HG03139 (cell line): ENCODE data around the gene TLL2.

ENCODE experiments used
- ATAC-seq: cut with Tn5 transposase; IDR thresholded peaks from one replicate; pipeline ENCODE4 v1.9.1; 2021; ENCODE audit not compliant: unreplicated experiment

The TLL2 gene

DNA sequence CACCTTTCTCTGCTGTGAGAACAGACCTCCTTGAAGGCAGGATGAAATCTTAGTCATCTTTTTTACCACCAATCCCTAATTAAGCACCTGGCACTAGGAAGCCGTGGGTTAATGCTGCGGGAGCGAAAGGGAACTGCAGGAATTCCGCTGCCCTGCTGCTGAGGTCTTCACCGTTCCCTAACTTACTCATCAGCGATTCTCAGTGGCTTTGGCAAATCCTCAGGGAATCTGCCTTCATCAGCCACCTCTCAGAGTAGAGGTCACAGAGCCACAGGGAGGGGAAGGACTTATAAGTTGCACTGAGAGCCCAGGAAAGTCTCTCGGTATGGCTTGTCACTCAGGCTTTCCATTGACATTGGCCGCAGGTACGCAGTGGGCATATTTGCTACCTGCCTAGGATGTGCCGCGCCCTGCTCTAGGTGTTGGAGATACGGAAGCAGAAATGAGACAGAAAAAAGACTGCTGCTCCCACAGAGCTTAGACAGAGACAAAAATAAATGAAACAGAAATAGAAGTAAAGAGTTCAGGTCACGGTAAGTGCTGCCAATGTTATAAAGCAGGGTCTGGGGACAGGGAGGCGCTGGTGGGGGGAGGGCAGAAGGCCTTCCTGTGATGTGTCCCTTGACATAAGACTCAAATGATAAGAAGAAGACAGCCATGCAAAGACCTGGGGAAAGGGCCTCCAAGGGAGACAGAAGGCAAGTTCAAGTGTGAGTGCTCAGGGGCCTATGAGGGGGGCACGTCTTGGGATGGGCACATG, 82.3 kb downstream of the TLL2 start:
- ATAC-seq = no peak

DNA sequence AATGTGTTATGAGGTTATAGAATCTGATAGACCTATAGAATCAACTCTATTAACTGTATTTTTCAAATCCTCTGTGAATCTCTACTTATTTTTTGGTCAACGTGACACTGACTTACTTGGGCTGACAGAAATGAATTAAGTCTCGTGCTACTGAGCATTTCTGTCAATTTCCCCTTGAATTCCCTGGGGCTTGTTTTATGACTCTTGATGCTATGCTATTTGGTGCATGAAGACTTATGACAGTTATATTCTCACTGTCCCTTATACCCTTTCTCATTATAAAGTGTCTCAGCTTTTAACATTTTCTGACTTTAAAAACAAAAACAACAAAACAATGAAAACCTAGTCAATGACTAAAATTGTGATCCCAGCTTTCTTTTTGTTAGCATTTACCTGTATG, 86.4 kb downstream of the TLL2 start:
- ATAC-seq = no peak

DNA sequence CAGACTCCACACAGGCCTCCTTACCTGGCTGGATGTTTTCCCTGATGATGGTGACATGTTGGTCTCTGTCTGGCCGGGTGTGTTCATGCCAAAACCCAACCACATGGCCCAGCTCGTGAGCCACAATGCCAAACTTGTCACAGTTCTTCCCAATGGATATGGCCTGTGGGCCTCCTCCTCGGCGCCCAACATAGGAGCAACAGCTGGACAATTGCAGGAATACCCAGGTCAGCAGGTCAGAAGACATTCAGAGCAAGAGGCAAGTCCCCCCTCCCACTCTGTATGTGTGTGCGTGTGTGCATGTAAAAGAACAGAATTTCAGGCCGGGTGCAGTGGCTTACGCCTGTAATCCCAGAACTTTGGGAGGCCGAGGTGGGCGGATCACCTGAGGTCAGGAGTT, 91.2 kb downstream of the TLL2 start:
- ATAC-seq = no peak

DNA sequence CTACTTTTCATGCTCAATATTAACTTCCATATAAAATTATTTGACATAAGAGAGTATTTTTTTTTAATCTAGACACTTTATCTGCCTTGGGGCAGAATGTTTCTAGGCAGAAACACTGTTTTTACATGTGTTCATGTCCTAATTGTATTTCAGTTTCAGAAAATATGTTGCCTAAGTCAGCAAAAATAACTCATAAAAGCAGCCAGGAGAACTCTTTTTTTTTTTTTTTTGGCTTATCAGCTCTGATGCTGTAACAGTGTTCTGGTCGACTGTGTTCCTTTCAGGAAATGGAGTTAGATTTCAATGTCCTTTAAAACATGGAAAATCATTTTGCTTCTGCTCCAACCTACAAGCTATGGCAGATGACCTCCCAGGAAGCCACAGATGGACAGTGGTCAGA, 91.7 kb downstream of the TLL2 start:
- ATAC-seq = no peak

GRCh38 chr10:96420228-96421009, 93.3 kb downstream of the TLL2 start:
- no peak for ATAC-seq

DNA sequence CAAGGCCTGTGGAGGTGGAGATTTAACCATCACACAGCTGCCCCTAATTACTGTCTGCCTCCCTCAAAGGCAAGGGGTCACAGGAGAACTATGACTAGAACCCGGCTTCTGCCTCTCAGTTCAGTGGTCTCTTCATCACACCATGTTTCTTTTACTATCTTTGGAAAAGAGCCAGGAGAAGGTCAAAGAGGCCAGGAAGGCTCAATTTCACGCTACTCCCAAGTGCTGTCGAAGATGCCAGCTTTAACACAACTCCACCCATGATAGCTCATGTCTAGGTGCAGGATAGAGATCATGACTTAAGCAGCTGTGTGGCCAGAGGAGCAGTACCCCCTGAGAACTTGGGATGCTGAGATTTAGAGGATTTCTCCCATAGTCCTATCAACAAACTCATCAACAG, 94.4 kb downstream of the TLL2 start:
- no peak for ATAC-seq

- ATAC-seq = no peak
Measured at GRCh38 chr10:96418582-96418981, 95.1 kb downstream of the TLL2 start.

- no peak for ATAC-seq
Measured at GRCh38 chr10:96417441-96417840, 96.3 kb downstream of the TLL2 start.

- no peak for ATAC-seq
Measured at GRCh38 chr10:96416643-96417042, 97.1 kb downstream of the TLL2 start.

- no peak for ATAC-seq
Measured at GRCh38 chr10:96415891-96416554, 97.7 kb downstream of the TLL2 start.

GRCh38 chr10:96415150-96415890, 98.4 kb downstream of the TLL2 start:
- no peak for ATAC-seq

DNA sequence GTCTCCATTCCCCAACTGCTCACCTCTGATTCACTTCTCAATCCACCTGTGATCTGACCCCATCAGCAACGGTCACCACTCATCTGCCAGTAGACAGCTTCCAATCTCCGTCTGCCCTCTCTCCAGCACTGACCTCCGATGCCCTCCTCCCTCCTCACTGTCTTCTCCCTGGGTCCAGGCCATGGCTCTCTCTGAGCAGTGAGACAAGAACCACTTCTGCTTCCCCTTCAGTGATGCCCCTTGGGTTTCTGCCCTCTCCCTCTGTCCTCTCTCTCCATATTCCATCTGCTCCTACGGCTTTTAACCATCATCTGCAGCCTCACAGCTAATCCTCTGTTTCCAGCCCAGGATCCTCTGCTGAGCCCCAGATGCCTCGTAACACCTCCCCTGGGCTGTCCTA, 99.4 kb downstream of the TLL2 start:
- ATAC-seq = no peak

GRCh38 chr10:96413151-96413787, 100.5 kb downstream of the TLL2 start:
- no peak for ATAC-seq

- ATAC-seq = no peak
Measured at GRCh38 chr10:96411716-96412320, 101.9 kb downstream of the TLL2 start.

- no peak for ATAC-seq
Measured at GRCh38 chr10:96410296-96410695, 103.4 kb downstream of the TLL2 start.

DNA sequence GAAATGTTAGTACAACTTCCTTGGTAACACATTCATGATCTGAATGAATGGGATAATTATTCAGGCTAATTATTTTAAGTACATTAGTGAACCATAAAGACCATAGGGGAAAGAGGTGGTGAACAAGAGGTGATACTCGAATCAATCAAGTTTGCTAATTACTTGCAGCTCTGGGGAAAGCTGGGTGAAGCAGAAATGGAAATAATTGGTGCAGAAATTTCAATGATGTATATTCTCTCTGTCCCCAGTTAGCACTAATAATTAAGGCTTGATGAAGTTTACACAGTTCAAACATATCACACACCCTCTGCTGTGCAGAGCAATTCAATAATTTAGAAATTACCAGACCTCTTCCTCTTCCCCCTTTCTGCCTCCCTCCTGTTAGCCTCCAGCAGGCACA, 105.5 kb downstream of the TLL2 start:
- no peak for ATAC-seq

DNA sequence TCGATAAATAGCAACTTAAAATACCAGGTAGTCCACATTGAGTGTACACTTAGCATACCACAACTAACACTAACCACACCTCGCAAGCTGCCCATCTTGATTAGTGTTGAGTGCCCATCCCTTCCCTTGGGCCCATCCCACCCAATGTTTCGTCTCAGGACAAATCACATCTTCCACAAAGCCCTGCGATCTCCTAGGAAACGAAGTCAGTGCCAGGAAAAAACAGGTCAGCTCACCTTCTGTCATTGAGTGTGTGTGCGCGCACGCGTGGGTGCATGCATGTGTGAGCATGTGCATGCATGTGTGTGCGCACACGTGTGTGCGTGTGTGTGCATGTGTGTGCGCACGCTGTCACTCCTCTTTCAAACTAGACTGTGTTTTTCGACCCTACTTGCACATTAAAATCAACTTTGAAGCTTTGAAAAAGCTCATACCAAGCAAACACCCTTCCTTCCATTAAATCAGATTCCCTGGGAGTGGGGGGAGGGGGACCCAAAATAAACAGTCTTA, 106.1 kb downstream of the TLL2 start:
- no peak for ATAC-seq

DNA sequence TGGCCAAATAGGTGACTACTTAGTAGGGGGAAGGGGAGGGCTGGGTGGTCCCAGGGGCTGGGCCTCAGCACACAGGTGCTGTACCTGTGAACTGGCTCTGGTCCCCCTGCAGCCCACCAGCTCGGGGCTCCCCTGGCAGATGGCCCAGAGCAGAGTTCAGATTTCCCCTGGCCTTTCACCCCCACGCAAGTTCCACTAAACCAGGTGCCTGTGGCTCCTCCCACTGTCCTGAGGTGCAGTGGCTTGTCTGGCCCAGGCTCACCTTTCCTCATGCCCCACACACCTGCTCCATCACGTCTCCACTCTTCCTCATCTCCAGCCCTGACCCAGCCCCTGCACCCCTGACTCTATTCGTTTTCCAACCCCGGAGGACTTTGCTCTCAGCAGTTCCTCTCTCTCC, 107.6 kb downstream of the TLL2 start:
- no peak for ATAC-seq

DNA sequence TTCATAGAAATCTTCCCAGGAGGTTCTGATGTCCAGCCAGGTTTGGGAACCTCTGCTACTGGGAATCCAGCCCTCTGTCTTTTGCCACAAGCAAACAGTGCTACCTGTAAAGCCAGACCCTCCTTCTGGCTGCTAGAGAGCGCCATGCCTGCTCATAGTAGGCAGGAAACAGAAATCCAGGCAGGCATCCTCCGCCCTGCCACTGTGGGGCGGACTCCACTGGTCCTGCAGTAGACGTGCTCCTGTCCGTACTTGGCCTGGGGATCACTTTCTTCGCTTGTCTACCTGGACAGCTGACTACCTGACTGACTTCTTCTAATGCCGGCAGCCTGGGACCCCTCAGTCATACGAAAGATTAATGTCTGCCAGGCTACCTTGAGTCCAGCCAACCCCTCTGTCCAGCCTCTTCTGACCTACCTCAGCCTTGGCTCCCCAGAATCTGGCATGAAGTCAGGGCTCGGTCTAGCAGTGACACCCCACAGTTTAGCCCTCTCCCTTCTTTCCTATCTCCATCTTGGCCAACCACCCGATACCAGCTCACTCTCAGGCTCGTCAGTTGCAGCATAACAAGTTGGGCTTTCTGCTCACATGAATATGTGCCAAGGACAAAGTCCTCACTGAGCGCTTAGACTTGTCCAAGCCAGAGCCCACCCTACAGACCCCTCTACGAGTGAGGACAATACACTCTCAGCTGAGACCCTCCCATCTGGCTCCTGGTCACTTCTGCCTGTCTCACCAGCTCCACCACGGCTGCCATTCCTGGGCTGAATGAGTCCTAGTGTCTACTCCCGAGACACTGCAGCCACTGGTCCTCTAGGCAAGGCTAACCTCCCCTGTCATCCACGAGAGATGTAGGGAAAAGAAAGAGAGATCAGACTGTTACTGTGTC, 111.1 kb downstream of the TLL2 start:
- no peak for ATAC-seq
